Stimulated activated CD4-positive, alpha-beta T cell treated with anti-CD3 and anti-CD28 coated beads, TNF-alpha, amount 100 ng/mL, for 24 hours (primary cell): ENCODE measurements around the gene DTNA.

ENCODE experiments used
- DNase-seq, 3 experiments: peaks; one replicate each; pipeline ENCODE4 v3.0.0-alpha.2; 2020; ENCODE audit warnings: low read depth in 3 of 3

DTNA gene

DNA sequence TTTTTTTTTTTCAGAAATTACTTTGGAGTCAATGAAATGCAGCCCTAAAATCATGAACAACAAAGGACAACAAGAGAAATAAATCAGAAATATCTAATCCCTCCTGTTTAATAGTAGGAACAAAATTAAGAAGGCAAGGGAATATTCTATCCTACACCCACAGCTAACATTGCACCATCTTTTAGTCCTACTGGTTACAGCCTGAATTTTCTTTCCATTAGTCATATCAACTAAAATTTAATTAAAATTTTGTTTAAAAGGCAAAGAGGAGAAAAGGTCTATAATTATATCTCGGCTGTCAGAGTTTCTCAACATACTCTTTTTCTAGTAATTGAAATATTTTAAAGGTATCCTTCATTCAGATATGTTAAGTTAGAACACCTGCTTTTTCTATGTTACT lies 61.9 kb downstream of the DTNA start:
- no peak for DNase-seq

DNA sequence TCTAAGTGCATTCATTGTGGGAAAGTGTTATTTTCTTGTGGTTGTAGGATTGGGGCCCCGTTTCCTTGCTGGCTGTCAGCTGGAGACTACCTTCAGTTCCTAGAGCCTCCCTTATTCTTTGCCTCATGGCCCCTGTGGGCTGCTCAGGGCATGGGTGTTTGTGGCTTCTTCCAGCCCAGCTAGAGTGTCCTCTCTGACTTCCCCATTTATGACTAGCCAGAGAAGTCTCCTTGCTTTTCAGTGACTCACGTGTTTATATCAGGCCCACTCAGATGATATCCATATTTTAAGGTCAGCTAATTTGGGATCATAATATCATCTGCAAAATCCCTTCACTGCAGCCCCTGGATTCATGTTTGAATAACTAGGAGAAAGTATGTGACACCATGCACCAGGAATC lies 62.8 kb downstream of the DTNA start:
- no peak for DNase-seq

DNA sequence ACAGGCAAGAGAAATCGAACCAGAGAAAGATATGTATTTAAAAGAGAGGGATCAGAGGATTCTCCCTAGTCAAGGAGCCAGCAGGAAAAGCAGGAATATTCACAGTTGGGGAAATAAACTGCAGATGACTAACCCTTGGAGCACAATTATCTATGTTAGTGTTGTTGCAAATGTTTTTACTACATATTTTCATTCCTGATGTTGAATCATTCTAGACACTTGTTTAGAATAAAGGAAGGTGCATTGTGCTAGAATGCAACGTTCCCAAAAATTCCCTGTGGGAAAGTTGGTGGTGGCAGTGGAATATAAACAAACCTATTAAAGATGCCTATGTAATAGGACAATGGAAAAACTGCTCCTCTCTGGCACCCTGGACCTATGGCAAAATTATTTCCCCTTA lies 63.3 kb downstream of the DTNA start:
- no peak for DNase-seq

DNA sequence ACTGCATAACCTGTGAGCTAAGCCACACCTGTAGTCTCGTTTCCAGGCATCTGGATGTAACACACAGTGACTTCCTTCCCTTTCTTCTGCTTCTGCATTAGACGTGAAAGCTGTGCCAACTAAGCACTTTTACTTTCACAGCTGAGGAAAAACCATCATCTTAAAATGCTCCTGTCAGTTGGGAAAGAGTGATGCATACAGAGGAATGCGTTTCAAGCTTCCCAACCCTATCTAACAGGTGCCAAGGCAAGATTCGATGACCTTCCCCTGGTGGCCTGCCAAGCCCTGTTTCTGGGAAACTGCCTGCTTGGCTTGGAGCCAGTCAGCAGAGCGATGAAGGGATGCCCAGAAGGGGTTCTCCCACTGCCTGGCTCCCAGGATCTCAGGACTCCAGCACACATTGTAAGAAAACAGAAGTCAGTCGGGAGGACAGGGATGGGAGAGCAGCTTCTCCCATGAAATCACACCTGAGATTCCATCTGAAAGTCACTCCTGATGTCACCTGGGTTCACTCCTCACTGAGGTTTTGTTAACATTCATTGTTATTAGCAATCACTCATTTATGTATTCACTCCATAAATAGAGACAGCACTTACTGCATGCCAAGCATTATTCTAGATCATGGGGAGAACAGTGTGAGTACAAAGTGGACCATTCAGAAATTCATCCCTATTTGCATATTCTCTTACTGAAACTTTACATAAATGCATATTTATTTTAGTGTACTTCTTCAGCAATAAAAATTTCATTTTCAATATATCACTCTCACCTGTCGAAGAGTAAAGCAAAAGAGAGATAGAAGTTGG lies 64.1 kb downstream of the DTNA start:
- no peak for DNase-seq

GRCh38 chr18:34775461-34775860 lies 65.4 kb downstream of the DTNA start:
- DNase-seq: no peak

GRCh38 chr18:34779112-34779511 lies 69.0 kb downstream of the DTNA start:
- DNase-seq: no peak

DNA sequence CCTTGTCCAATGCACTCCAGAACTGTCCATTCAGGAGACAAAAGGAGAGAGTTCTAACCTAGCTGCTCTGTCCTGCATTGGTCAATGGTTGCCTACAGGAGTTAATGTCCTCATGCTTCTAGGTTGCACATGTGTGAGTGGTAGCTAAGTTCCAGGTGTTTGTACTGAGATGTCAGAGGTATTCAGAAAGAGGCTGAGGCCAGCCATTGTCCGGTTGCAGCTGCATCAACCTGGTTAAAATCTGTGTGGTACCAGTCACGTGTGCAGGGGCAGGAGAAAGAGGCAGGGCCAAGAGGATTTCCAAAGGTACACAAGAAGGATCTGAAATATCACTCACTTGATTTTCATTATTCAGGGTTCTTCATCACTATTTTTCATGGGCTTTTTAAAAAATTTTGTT lies 70.8 kb downstream of the DTNA start:
- no peak for DNase-seq

- no peak for DNase-seq
Observed at GRCh38 chr18:34783501-34783900, 73.4 kb downstream of the DTNA start.

GRCh38 chr18:34786162-34786741 lies 76.2 kb downstream of the DTNA start:
- DNase-seq: no peak

DNA sequence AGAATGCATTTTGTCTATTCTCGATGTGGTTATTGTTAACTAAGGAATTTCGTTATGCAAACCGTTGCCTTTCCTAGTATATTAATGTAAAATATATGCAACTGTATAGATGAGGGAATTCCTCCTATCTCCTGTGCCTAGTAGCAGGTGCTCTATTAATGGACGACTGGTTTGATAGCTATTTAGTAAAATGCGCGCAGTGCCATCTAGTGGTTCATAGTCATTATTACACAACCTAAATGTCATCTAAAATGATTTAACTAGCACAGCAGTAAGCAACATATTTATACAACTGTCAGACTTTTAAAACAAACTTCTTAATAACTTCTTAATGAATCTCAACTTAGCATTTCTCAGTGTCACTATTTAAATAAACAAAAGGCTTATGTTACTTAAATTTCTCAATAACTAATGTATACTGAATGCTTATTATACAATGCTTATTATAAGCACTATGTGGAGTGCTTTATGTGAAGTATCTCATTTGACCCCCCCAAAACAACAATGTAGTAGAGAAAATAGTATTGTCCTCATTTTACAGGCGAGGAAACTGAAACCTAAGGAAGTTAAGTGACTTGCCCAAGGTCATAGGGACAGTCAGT lies 77.9 kb downstream of the DTNA start:
- peak in 2 of 3 experiments; percentile 7 to 14 for DNase-seq

DNA sequence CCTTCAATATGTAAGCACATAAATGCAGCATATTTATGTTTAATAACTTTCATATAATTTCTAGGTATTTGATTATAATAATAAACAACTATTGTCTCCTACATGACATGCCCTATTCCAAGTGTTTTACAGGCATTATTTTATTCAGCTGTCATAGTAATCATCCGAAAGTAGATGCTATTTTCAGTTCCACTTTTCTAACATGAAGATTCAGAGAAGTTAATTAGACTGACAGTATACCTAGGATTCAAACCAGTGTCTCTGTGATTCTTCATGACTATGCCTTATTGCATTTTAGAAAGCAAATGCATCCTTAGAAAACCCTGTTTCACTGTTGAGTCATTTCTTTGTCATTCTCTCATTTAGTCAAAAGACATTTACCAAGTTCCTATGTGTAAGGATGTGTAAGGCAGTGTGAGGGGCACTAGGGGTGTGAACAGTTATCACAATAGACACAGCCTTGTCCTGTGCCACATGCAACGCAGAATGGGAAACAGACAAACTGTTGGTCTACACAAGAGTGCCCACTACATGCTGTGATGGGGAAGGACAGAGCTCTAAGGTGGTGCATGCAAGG lies 79.8 kb downstream of the DTNA start:
- no peak for DNase-seq

GRCh38 chr18:34794348-34794747 lies 84.2 kb downstream of the DTNA start:
- DNase-seq: no peak

GRCh38 chr18:34795070-34795732 lies 85.1 kb downstream of the DTNA start:
- no peak for DNase-seq

DNA sequence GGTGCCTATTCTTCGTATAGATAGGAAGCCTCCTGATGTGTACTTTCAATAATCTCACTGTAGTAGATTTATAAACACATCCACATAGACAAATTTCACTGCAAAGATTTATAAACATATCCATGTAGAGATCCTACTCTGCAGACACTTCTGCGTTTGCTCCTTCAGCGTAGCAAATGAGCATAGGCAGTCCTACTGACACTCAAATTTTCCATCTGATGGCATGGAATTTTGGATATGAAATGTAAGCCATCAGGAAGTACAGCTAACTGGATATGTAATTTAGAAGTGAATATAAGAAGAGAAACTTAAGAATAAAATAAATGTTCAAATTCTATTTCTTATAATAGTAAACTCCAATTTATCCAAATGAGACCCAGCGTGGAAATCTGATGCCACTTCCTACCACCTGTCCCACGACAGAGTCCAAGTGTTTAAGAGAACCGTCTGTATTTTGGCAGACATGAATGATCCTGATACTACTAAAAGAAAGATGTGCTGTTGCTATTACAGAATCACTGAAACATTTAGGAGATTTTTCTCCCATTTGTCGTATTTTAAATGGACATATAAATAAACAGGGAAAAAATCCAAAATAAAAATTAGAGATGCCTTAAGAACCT lies 86.0 kb downstream of the DTNA start:
- DNase-seq: no peak

GRCh38 chr18:34799291-34799690 lies 89.2 kb downstream of the DTNA start:
- no peak for DNase-seq

- no peak for DNase-seq
Observed at GRCh38 chr18:34800381-34800780, 90.3 kb downstream of the DTNA start.

DNA sequence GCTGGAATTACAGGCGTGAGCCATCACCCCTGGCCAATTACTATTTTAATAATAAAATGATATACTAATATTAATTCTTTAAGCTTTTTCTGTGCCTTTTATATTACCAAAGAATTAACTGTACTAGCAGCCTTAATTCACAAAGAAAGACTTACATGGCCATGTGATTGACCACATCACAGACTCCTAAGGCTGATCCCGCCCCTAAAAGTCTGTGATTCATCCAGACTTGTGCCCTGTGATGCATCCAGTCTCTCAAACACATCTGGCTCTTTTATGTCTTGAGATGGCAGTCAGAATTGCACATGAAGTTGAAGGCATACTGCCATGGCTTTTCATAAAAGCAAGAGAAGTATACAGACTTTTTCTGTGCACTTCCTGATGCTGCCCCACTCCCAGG lies 91.7 kb downstream of the DTNA start:
- DNase-seq: no peak

DNA sequence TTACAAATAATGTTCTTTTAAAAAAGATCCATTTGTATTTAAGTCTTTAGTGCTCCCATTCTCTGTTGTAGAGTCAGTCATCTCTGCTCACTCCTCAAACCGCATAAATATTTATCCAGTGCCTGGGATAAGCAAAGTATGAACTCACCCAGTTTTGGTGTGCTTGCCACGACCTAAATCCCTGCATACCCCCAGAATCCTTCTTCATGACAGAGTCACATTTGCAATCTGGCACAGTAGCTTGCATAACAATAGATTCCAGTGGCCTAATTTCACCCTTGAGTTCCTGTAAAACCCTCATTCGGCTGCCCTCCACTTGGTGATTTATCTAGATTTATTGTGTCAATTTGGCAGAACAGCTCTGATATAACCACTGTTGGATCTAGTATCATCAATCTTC lies 92.9 kb downstream of the DTNA start:
- DNase-seq: no peak

GRCh38 chr18:34803877-34804400 lies 93.8 kb downstream of the DTNA start:
- DNase-seq: no peak

- DNase-seq: no peak
Observed at GRCh38 chr18:34805103-34805877, 95.2 kb downstream of the DTNA start.

- DNase-seq: no peak
Observed at GRCh38 chr18:34805878-34806351, 95.8 kb downstream of the DTNA start.
